Kidney epithelial cell (primary cell): ENCODE data around the gene HSPG2. TPM values are rescaled to one million over a fixed set of nuclear protein-coding genes. Genes with fewer than 3 reads are reported as not detected.
"Not testable (repeated sequence)": the region's sequence is repeated elsewhere in the genome, so short reads cannot be mapped to it uniquely, and the experiment has no call there.

Source experiments
- DNase-seq: peaks from one replicate; pipeline ENCODE4 v3.0.0-alpha.2; 2010; ENCODE audit warnings: low read depth
- H3K27me3 ChIP-seq: 2 replicates; pipeline ENCODE4 v1.6.0; 2011; ENCODE audit warnings: low read length; ENCODE audit not compliant: control insufficient read depth, insufficient read depth
- H3K36me3 ChIP-seq: 2 replicates; pipeline ENCODE4 v1.5.1; 2011; ENCODE audit warnings: low read length; ENCODE audit not compliant: control insufficient read depth, insufficient read depth
- H3K4me3 ChIP-seq: 2 replicates; pipeline ENCODE4 v1.5.1; 2011; ENCODE audit warnings: low read depth, mild to moderate bottlenecking, control low read depth, low read length
- total RNA-seq: library from RNA; depleted of rRNA; stranded (reverse); fragments of >200 nt; gene quantifications from 2 replicates; pipeline ENCODE4 v1.2.3, GENCODE V29; 2015
- TF ChIP-seq, protein P1 (sequence below): IDR thresholded peaks from 2 replicates; pipeline ENCODE4 v1.5.1; 2011; ENCODE audit warnings: mild to moderate bottlenecking, moderate library complexity, low read length, control low read depth, inconsistent platforms; ENCODE audit not compliant: insufficient read depth, poor library complexity, severe bottlenecking

The HSPG2 gene
- 122 and 152 TPM in 2 replicates for total RNA-seq

DNA sequence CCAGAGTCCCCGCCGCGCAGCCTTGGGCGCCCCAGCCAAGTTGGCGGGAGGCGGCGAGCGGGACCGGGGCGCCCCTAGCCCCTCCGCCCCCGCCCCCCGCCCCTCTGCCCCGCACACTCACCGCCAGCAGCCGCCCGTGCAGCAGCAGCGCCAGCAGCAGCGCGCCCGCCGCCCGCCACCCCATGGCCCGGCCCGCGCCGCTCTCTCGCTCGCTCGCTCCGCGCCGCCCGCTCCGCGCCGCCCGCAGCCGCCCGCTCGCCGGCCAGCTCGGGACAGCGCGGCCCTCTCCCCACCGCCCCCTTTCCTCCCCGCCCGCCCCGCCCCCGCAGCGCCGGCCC, at the start of gene HSPG2:
TSS of gene HSPG2 (minus strand) at position 277 of the 338 bp plus-strand sequence. CDS start at position 184, 93 bp downstream.
- Histone ChIP-seq H3K27me3 (no peaks in the 10 kb centered on the region), H3K4me3 (peak within 1 kb of the TSS; percentile 64), H3K36me3 (peaks cover 1% of the 10 kb centered on the region)
- DNase-seq: no peak
- TF ChIP-seq, protein P1, sequence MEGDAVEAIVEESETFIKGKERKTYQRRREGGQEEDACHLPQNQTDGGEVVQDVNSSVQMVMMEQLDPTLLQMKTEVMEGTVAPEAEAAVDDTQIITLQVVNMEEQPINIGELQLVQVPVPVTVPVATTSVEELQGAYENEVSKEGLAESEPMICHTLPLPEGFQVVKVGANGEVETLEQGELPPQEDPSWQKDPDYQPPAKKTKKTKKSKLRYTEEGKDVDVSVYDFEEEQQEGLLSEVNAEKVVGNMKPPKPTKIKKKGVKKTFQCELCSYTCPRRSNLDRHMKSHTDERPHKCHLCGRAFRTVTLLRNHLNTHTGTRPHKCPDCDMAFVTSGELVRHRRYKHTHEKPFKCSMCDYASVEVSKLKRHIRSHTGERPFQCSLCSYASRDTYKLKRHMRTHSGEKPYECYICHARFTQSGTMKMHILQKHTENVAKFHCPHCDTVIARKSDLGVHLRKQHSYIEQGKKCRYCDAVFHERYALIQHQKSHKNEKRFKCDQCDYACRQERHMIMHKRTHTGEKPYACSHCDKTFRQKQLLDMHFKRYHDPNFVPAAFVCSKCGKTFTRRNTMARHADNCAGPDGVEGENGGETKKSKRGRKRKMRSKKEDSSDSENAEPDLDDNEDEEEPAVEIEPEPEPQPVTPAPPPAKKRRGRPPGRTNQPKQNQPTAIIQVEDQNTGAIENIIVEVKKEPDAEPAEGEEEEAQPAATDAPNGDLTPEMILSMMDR: no peak

DNA sequence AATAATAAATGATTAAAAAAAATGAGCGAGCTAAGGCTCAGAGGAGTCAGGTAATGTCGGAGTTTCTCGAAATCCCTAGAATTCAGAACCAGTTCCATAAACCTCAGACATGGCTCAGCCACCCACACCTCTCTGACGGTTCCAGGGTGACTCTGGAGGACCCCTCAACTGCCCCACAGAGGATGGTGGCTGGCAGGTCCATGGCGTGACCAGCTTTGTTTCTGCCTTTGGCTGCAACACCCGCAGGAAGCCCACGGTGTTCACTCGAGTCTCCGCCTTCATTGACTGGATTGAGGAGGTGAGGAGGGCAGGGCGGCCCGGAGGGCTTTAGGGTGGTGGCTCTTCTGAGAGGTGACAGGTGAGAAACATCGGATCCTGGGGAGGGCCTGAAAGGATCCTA, 49.3 kb upstream of the HSPG2 start:
- not testable (repeated sequence) for DNase-seq

DNA sequence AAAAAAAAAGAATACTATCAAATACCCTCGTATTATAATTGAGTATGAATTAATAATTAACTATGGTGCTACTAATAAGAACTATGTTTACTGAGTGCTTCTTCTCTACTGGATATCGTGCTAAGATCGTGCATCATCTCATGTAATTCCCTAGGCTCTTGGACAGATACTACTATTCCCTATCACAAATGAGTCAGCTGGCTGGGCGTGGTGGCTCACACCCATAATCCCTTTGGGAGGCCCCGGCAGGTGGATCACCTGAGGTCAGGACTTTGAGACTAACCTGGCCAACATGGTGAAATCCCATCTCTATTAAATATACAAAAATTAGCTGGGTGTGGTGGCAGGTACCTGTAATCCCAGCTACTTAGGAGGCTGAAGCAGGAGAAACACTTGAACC, 48.8 kb upstream of the HSPG2 start:
- H3K36me3 ChIP-seq, H3K4me3 ChIP-seq, DNase-seq, H3K27me3 ChIP-seq: not testable (repeated sequence)

More for the DNA sequence above, 49.3 kb upstream of the HSPG2 start:
- not testable (repeated sequence) for H3K4me3 ChIP-seq, H3K36me3 ChIP-seq, H3K27me3 ChIP-seq

DNA sequence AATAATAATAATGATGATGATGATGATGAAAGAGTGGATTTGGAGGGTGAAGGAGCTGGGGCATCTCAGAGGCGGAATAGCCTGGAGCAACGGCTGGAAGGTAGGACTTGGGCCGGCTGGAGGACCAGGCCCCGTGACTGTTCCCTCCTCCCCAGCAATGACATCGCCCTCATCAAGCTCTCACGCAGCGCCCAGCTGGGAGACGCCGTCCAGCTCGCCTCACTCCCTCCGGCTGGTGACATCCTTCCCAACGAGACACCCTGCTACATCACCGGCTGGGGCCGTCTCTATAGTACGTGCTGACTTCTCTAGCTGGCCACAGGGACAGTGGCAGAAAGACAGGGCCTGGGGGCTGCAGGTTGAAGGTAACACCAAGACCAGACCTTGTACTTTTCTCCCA, 46.4 kb upstream of the HSPG2 start:
- not testable (repeated sequence) for H3K27me3 ChIP-seq, H3K4me3 ChIP-seq, H3K36me3 ChIP-seq, DNase-seq

DNA sequence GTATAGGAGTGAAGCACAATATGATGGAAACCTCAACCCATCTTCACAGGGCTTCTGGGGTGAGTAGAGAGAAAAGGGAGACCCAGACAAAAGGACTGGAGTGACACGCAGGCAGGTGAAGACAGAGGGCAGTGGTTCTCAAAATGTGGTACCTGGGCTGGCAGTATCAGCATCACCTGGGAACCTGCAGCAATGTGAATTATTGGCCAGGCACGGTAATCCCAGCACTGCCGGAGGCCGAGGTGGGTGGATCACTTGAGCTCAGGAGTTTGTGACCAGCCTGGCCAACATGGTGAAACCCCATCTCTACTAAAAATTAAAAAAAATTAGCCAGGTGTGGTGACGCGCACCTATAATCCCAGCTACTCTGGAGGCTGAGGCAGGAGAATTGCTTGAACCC, 45.0 kb upstream of the HSPG2 start:
- H3K4me3 ChIP-seq, H3K27me3 ChIP-seq, H3K36me3 ChIP-seq, DNase-seq: not testable (repeated sequence)

DNA sequence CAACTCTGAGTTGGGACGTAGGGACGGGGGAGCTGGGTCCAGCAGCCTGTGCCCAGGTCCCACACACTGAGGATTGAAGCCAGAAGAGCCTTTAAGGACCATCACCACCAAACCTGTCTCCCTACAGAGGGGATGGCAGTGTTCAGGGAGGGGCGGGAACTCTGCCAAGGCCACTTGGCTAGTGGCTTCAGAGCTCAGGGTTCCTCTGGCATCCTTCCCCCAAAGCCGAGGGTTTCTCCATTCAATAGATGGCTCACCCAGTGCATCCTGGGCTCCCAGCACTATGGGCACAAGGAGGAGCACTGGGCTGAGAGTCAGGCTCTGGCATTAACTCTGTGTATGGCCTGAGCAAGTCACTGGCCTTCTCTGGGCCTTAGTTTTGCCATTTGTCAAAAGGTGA, 44.1 kb upstream of the HSPG2 start:
- not testable (repeated sequence) for H3K36me3 ChIP-seq, H3K4me3 ChIP-seq, H3K27me3 ChIP-seq, DNase-seq

DNA sequence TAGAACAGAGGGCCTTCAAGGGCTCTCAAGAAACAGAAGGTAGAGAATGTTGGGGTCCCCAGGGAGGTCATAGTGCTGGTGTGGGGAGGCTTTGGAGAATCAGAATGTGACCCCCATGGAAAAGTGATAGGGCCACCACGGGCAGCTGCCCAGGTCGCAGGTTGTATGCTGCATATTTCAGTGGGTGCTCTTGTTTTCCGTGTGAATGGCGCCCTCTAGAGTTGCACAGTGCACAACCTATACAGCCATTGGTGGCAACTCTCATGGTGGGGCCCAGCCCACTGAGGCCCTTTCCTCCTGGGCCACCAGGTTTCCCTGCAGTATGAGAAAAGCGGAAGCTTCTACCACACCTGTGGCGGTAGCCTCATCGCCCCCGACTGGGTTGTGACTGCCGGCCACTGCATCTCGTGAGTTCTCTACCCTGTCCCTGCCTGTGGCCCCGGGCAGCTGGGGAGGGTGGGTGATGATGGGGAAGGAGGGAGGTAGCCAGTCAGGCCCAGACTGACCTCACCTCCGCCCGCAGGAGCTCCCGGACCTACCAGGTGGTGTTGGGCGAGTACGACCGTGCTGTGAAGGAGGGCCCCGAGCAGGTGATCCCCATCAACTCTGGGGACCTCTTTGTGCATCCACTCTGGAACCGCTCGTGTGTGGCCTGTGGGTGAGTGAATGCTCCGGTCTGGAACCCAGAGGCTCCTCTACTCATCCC, 43.6 kb upstream of the HSPG2 start:
- TF ChIP-seq, protein P1: peak; percentile 4
- not testable (repeated sequence) for DNase-seq, H3K4me3 ChIP-seq, H3K27me3 ChIP-seq, H3K36me3 ChIP-seq

DNA sequence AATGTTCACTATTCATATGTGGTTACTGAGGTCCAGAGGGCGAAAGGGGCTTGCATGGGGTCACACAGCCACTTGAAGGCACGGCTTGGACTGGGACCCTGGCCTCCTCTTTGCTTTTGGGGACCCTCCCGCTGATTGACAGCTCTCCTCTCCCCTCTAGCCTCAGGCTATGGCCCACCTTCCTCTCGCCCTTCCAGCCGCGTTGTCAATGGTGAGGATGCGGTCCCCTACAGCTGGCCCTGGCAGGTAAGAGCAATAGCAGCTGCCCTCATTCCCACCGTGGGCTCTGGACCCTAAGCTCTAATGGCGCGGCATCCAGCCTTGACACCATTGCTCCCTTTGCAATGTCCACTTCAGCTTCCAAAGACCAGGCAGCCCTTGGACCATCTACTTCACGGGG, 41.1 kb upstream of the HSPG2 start:
- not testable (repeated sequence) for H3K36me3 ChIP-seq, H3K27me3 ChIP-seq, DNase-seq, H3K4me3 ChIP-seq

DNA sequence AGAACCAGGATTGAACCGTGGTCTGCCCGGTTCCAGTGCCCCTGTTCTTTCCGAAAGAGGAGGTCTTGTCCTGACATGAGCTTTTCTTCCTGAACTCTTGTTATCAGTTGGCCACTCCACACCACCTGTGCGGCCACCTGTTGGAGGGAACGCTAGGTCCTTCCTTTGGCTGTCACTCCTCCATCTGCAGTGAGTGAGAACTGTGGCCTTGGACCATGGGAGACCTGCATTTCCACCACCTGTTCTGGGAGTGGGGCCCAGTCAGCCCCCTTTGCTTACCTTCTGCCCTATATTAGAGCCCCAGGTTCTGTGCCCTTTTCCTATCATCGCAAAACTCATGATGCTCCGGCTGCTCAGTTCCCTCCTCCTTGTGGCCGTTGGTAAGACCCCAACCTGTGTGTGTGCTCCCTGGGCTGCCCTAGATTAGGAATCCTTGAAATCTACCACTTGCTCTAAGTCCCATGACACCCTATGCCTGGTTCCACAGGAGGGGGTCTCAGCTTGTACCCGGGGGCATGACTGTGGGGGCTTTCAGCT, 39.7 kb upstream of the HSPG2 start, which contains the start of gene CELA3B:
TSS of gene CELA3B (plus strand) at position 320 of the 537 bp plus-strand sequence. CDS start at position 338, 18 bp downstream.
- not testable (repeated sequence) for H3K4me3 ChIP-seq, H3K36me3 ChIP-seq, DNase-seq, H3K27me3 ChIP-seq

DNA sequence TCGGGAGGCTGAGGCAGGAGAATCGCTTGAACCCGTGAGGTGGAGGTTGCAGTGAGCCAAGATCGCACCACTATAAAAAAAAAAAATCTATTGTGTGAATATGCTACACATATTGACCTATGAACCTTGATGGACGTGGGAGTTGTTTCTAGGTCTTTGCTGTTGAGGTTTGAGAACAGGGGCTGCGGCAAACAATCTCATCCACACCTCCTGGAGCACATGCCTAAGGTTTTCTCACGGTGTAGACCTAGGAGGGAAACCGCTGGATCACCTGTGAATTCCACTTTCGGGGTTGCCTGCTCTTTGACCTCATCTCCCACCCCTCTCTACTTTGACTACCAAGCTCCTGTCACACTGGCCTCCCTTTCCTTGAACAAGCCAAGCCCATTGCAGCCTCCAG, 38.2 kb upstream of the HSPG2 start:
- not testable (repeated sequence) for DNase-seq, H3K36me3 ChIP-seq, H3K4me3 ChIP-seq, H3K27me3 ChIP-seq

DNA sequence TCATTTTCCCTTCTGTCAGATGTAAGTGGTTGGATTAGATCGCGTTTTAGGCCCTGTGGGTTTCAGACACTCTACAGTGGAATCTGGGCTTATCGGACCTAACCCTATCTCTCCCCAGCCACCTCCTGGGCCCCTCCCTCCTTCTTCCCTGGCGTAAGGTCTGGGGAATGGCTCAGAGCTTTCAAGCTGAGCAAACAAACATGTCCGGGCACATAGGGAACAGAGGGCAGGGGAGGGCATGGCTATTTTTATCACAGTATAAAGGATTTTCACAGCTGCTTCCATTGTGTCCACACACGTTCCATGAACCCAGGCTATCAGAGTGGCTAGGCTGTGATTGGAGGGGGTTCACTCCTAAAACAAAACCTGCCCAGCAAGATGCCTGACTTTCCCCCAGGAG, 37.6 kb upstream of the HSPG2 start:
- not testable (repeated sequence) for DNase-seq, H3K27me3 ChIP-seq, H3K4me3 ChIP-seq, H3K36me3 ChIP-seq

DNA sequence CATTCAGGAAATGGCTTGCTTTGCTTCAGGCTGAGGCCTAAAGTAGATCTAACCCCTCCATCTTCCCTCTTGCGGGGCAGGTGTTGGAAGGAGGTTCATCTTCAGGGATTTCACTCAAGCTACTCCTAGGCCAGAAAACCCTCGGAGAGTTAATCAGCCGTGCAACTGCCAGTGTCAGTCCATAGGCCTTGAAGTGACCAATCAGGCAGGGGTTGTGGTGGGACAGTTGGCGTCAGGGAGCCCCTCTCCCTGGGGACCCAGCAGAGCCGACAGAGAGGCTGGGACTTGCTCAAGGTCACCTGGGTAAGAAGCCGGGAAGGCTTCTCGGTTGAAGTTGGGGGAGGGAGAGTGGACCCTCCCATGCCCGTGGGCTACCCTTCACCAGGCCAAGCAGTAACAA, 36.8 kb upstream of the HSPG2 start:
- not testable (repeated sequence) for H3K4me3 ChIP-seq, DNase-seq

DNA sequence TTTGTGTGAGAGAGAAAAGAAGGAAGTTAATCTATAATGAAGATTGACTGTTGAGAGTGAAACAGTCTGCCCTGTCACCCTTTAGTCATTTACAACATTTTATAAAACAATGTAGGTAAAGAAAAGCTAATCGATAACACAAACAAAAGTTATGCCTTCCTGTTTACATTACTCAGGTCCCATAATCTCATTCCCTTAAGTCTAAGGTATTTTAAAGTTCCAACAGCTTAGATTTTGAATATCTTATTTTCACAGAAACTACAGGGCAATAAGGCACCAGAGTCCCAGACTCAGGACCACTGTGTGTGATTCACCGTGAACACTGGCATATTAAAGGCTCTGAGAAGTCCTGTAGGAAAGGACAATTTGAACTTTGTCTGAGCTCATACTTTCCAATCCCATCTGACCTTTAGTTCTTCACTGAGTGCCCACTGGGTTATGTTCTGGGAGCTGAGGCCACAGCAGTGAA, 35.9 kb upstream of the HSPG2 start:
- H3K36me3 ChIP-seq, H3K4me3 ChIP-seq, DNase-seq, H3K27me3 ChIP-seq: not testable (repeated sequence)

More for the DNA sequence above, 36.8 kb upstream of the HSPG2 start:
- H3K36me3 ChIP-seq, H3K27me3 ChIP-seq: not testable (repeated sequence)
